ENCODE data around the gene ITGB3. TPM values are rescaled to one million over a fixed set of nuclear protein-coding genes. Genes with fewer than 3 reads are reported as not detected.

ITGB3 gene
- 10 to 100 TPM in 1 of 2 donors, 1 to 10 TPM in 1; 6.9 to 10.3 TPM for total RNA-seq
- 7.6 TPM for polyA plus RNA-seq (ENCODE audit: insufficient read depth, low read depth, low replicate concordance)
- long read RNA-seq, donor 1, partial matches to known transcripts, result 0 of 4 reads
- long read RNA-seq, donor 1, other reads (novel, unspliced or antisense), result 0 of 4 reads
- long read RNA-seq, donor 2, result 0 reads

GRCh38 chr17:47253541-47254402, at the start of gene ITGB3:
ITGB3 (plus strand) TSS chr17:47253827; CDS start chr17:47253862, 35 bp downstream.
- H3K9me3 ChIP-seq, result no peaks in the 10 kb centered on the region
- intact Hi-C loops (cut with DNase I; ENCODE audit: low total_unique reads), result no loop called here
- H3K27ac ChIP-seq, result peak within 1 kb of the TSS; percentile 16 to 55
- TF ChIP-seq POLR2A (IDR thresholded peaks at IDR 0.05) (no peak), CTCF (IDR thresholded peaks at IDR 0.05) (peak in 1 of 3 experiments; percentile 32)
- peak within 1 kb of the TSS; percentile 50 to 68 for H3K4me3 ChIP-seq
- no peaks in the 10 kb centered on the region for H3K27me3 ChIP-seq
- DNase-seq, result peak; percentile 77
- no peaks in the 10 kb centered on the region for H3K4me1 ChIP-seq
- WGBS, 2 donors, result 1% methylated on average over 18 to 32 of the region's 112 CpGs
- H3K36me3 ChIP-seq (ENCODE audit: low read depth, missing control alignments), result no peaks in the 10 kb centered on the region

GRCh38 chr17:47203984-47204721, 49.5 kb upstream of the ITGB3 start:
- H3K36me3 ChIP-seq (ENCODE audit: low read depth, missing control alignments), result no peaks in the 10 kb centered on the region
- 81 to 82% methylated on average over 6 of the region's 6 CpGs for WGBS, 2 donors
- no peak overlapping the region for H3K27ac ChIP-seq
- intact Hi-C loops (cut with DNase I; ENCODE audit: low total_unique reads), result no loop called here
- DNase-seq, result no peak
- no peaks in the 10 kb centered on the region for H3K9me3 ChIP-seq
- H3K27me3 ChIP-seq, result no peaks in the 10 kb centered on the region
- no peak overlapping the region for H3K4me3 ChIP-seq
- TF ChIP-seq CTCF (IDR thresholded peaks at IDR 0.05), result no peak
- no peak for TF ChIP-seq POLR2A (IDR thresholded peaks at IDR 0.05)
- peaks cover 9% of the 10 kb centered on the region for H3K4me1 ChIP-seq

- DNase-seq, result no peak
- Histone ChIP-seq H3K9me3 (no peaks in the 10 kb centered on the region), H3K27me3 (no peaks in the 10 kb centered on the region), H3K27ac (peak overlapping the region in 1 of 2 donors; percentile 64), H3K4me1 (peaks cover 9% of the 10 kb centered on the region), H3K36me3 (ENCODE audit: low read depth, missing control alignments) (no peaks in the 10 kb centered on the region), H3K4me3 (no peak overlapping the region)
- WGBS, 2 donors, result 66 to 74% methylated on average over 6 of the region's 6 CpGs
- intact Hi-C loops (cut with DNase I; ENCODE audit: low total_unique reads), result no loop called here
- TF ChIP-seq CTCF (IDR thresholded peaks at IDR 0.05) (no peak), POLR2A (IDR thresholded peaks at IDR 0.05) (no peak)
Measured at GRCh38 chr17:47204722-47205418, 48.8 kb upstream of the ITGB3 start.

- peak; percentile 37 for DNase-seq
- Histone ChIP-seq H3K27me3 (no peaks in the 10 kb centered on the region), H3K4me3 (no peak overlapping the region), H3K4me1 (peaks cover 13% of the 10 kb centered on the region), H3K9me3 (no peaks in the 10 kb centered on the region), H3K27ac (peak overlapping the region in 1 of 2 donors; percentile 64), H3K36me3 (ENCODE audit: low read depth, missing control alignments) (no peaks in the 10 kb centered on the region)
- intact Hi-C loops (cut with DNase I; ENCODE audit: low total_unique reads), result no loop called here
- no peak for TF ChIP-seq POLR2A (IDR thresholded peaks at IDR 0.05)
- no peak for TF ChIP-seq CTCF (IDR thresholded peaks at IDR 0.05)
- WGBS, 2 donors, result 65 to 73% methylated on average over 9 of the region's 9 CpGs
Measured at GRCh38 chr17:47205419-47205963, 48.1 kb upstream of the ITGB3 start.
